ENCODE data around the gene LY9.

The LY9 gene

GRCh38 chr1:160761046-160761445 is 34.9 kb upstream of the LY9 start:
- Mint-ChIP-seq H3K36me3 (ENCODE audit: low read depth) (peaks cover 19% of the 10 kb centered on the region), H3K4me3 (no peak overlapping the region), H3K9me3 (peaks cover 7% of the 10 kb centered on the region), H3K27me3 (no peaks in the 10 kb centered on the region), H3K27ac (no peak overlapping the region), H3K4me1 (ENCODE audit: low read depth) (peaks cover 70% of the 10 kb centered on the region)

GRCh38 chr1:160761886-160762285 is 34.1 kb upstream of the LY9 start:
- Mint-ChIP-seq H3K27ac (no peak overlapping the region), H3K9me3 (peaks cover 2% of the 10 kb centered on the region), H3K36me3 (ENCODE audit: low read depth) (peaks cover 10% of the 10 kb centered on the region), H3K4me3 (no peak overlapping the region), H3K4me1 (ENCODE audit: low read depth) (peaks cover 70% of the 10 kb centered on the region), H3K27me3 (no peaks in the 10 kb centered on the region)

- no peaks in the 10 kb centered on the region for H3K27me3 Mint-ChIP-seq
- H3K9me3 Mint-ChIP-seq = no peaks in the 10 kb centered on the region
- no peak overlapping the region for H3K27ac Mint-ChIP-seq
- H3K4me3 Mint-ChIP-seq = no peak overlapping the region
- peaks cover 2% of the 10 kb centered on the region for H3K36me3 Mint-ChIP-seq (ENCODE audit: low read depth)
- H3K4me1 Mint-ChIP-seq (ENCODE audit: low read depth) = peaks cover 69% of the 10 kb centered on the region
These were observed 32.0 kb upstream of the LY9 start for GRCh38 chr1:160763993-160764392.

- Mint-ChIP-seq H3K9me3 (no peaks in the 10 kb centered on the region), H3K36me3 (ENCODE audit: low read depth) (no peaks in the 10 kb centered on the region), H3K27me3 (no peaks in the 10 kb centered on the region), H3K4me3 (peak overlapping the region; percentile 81), H3K4me1 (ENCODE audit: low read depth) (peaks cover 70% of the 10 kb centered on the region), H3K27ac (peak overlapping the region; percentile 92)
These were observed 28.3 kb upstream of the LY9 start for GRCh38 chr1:160767395-160768294.

GRCh38 chr1:160768295-160768657 is 27.7 kb upstream of the LY9 start:
- peak overlapping the region; percentile 92 for H3K27ac Mint-ChIP-seq
- H3K27me3 Mint-ChIP-seq = no peaks in the 10 kb centered on the region
- peak overlapping the region; percentile 81 for H3K4me3 Mint-ChIP-seq
- no peaks in the 10 kb centered on the region for H3K9me3 Mint-ChIP-seq
- H3K4me1 Mint-ChIP-seq (ENCODE audit: low read depth) = peaks cover 75% of the 10 kb centered on the region
- H3K36me3 Mint-ChIP-seq (ENCODE audit: low read depth) = no peaks in the 10 kb centered on the region

GRCh38 chr1:160772331-160772730 is 23.6 kb upstream of the LY9 start:
- Mint-ChIP-seq H3K36me3 (ENCODE audit: low read depth) (no peaks in the 10 kb centered on the region), H3K4me1 (ENCODE audit: low read depth) (peaks cover 77% of the 10 kb centered on the region), H3K4me3 (no peak overlapping the region), H3K9me3 (no peaks in the 10 kb centered on the region), H3K27me3 (no peaks in the 10 kb centered on the region), H3K27ac (peak overlapping the region; percentile 21)

GRCh38 chr1:160773093-160773492 is 22.9 kb upstream of the LY9 start:
- H3K4me3 Mint-ChIP-seq = no peak overlapping the region
- H3K9me3 Mint-ChIP-seq = no peaks in the 10 kb centered on the region
- H3K4me1 Mint-ChIP-seq (ENCODE audit: low read depth) = peaks cover 73% of the 10 kb centered on the region
- H3K27me3 Mint-ChIP-seq = no peaks in the 10 kb centered on the region
- no peaks in the 10 kb centered on the region for H3K36me3 Mint-ChIP-seq (ENCODE audit: low read depth)
- H3K27ac Mint-ChIP-seq = peak overlapping the region; percentile 32

GRCh38 chr1:160774886-160775719 is 20.9 kb upstream of the LY9 start:
- peak overlapping the region; percentile 84 for H3K27ac Mint-ChIP-seq
- H3K4me1 Mint-ChIP-seq (ENCODE audit: low read depth) = peaks cover 62% of the 10 kb centered on the region

GRCh38 chr1:160776178-160776577 is 19.8 kb upstream of the LY9 start:
- Mint-ChIP-seq H3K4me1 (ENCODE audit: low read depth) (peaks cover 54% of the 10 kb centered on the region), H3K36me3 (ENCODE audit: low read depth) (no peaks in the 10 kb centered on the region), H3K9me3 (no peaks in the 10 kb centered on the region), H3K27me3 (no peaks in the 10 kb centered on the region), H3K4me3 (peak overlapping the region; percentile 61), H3K27ac (peak overlapping the region; percentile 84)

More at GRCh38 chr1:160774886-160775719, 20.9 kb upstream of the LY9 start:
- H3K27me3 Mint-ChIP-seq = no peaks in the 10 kb centered on the region
- H3K4me3 Mint-ChIP-seq = peak overlapping the region; percentile 61
- no peaks in the 10 kb centered on the region for H3K9me3 Mint-ChIP-seq
- no peaks in the 10 kb centered on the region for H3K36me3 Mint-ChIP-seq (ENCODE audit: low read depth)

- Mint-ChIP-seq H3K27ac (peak overlapping the region; percentile 41), H3K9me3 (no peaks in the 10 kb centered on the region), H3K27me3 (no peaks in the 10 kb centered on the region), H3K4me1 (ENCODE audit: low read depth) (peaks cover 59% of the 10 kb centered on the region), H3K4me3 (no peak overlapping the region), H3K36me3 (ENCODE audit: low read depth) (no peaks in the 10 kb centered on the region)
These were observed 18.4 kb upstream of the LY9 start for GRCh38 chr1:160777486-160778089.

- Mint-ChIP-seq H3K9me3 (no peaks in the 10 kb centered on the region), H3K27ac (no peak overlapping the region), H3K4me3 (no peak overlapping the region), H3K4me1 (ENCODE audit: low read depth) (peaks cover 52% of the 10 kb centered on the region), H3K27me3 (no peaks in the 10 kb centered on the region), H3K36me3 (ENCODE audit: low read depth) (no peaks in the 10 kb centered on the region)
These were observed 17.0 kb upstream of the LY9 start for GRCh38 chr1:160778976-160779375.

GRCh38 chr1:160779626-160780397 is 16.2 kb upstream of the LY9 start:
- H3K27me3 Mint-ChIP-seq = no peaks in the 10 kb centered on the region
- no peaks in the 10 kb centered on the region for H3K9me3 Mint-ChIP-seq
- H3K4me3 Mint-ChIP-seq = no peak overlapping the region
- H3K36me3 Mint-ChIP-seq (ENCODE audit: low read depth) = no peaks in the 10 kb centered on the region
- peaks cover 45% of the 10 kb centered on the region for H3K4me1 Mint-ChIP-seq (ENCODE audit: low read depth)
- no peak overlapping the region for H3K27ac Mint-ChIP-seq

- Mint-ChIP-seq H3K9me3 (no peaks in the 10 kb centered on the region), H3K4me1 (ENCODE audit: low read depth) (peaks cover 39% of the 10 kb centered on the region), H3K27ac (no peak overlapping the region), H3K4me3 (no peak overlapping the region), H3K27me3 (no peaks in the 10 kb centered on the region), H3K36me3 (ENCODE audit: low read depth) (no peaks in the 10 kb centered on the region)
These were observed 15.6 kb upstream of the LY9 start for GRCh38 chr1:160780398-160780755.

GRCh38 chr1:160781186-160781766 is 14.7 kb upstream of the LY9 start:
- H3K9me3 Mint-ChIP-seq = no peaks in the 10 kb centered on the region
- peaks cover 30% of the 10 kb centered on the region for H3K4me1 Mint-ChIP-seq (ENCODE audit: low read depth)
- no peak overlapping the region for H3K4me3 Mint-ChIP-seq
- H3K27ac Mint-ChIP-seq = peak overlapping the region; percentile 24
- H3K36me3 Mint-ChIP-seq (ENCODE audit: low read depth) = no peaks in the 10 kb centered on the region
- H3K27me3 Mint-ChIP-seq = no peaks in the 10 kb centered on the region

Measured in stimulated activated naive CD8-positive, alpha-beta T cell treated with anti-CD3 and anti-CD28 coated beads, Interleukin-15, Interleukin-2, amounts not matched to agents 100 ng/mL and 50 ng/mL, for 24 hours (primary cell).